ENCODE results near the gene RP9. TPM values are rescaled to one million over a fixed set of nuclear protein-coding genes. Genes with fewer than 3 reads are reported as not detected.
A peak's percentile ranks its signal among the peaks of the same experiment; 100 is the strongest.

RP9 gene
- total and polyA plus RNA-seq, 9 of the 15 experiments (the other 6 are each of a cell fraction or from before 2014, with no cell fraction given): 10.7 to 44.8 (median 33.4) TPM

DNA sequence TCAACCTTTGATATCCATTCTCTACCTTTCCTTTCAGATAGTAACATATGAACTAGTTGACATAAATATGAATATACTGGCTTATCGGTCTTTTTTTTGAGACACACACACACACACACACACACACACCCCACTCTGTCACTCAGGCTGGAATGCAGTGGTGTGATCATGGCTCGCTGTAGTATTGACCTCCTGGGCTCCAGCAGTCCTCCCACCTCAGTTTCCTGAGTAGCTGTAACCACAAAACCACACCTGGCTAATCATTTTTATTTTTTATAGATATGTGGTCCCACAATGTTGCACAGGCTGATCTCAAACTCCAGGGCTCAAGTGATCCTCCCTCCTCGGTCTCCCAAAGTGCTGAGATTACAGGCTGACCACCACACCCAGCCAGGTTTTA lies 32.5 kb downstream of the RP9 start:
- POLR2A ChIA-PET: no interaction called here
- Histone ChIP-seq H3K9me3 (replicated peaks; ENCODE audit: control insufficient read depth, insufficient read depth, low read depth, low read length) (no peaks in the 10 kb centered on the region; the same call in 1 of the 2 replicates), H3K36me3 (ENCODE audit: control insufficient read depth, insufficient read depth, low read length) (no peaks in the 10 kb centered on the region), H2AFZ (ENCODE audit: low read depth, low read length) (no peak overlapping the region), H3K9ac (ENCODE audit: insufficient read depth in 1 of 2, low read depth in 2 of 2, low read length in 2 of 2) (no peak overlapping the region), H3K4me2 (ENCODE audit: insufficient read depth, low read length) (no peak overlapping the region), H3K4me1 (replicated peaks in 1 of 2; ENCODE audit: control insufficient read depth in 2 of 2, insufficient read depth in 2 of 2, low read length in 2 of 2) (no peaks in the 10 kb centered on the region), H3K27me3 (ENCODE audit: control insufficient read depth in 2 of 2, insufficient read depth in 2 of 2, low read length in 2 of 2) (no peaks in the 10 kb centered on the region; a peak in 1 of 5 replicates), H3K27ac (ENCODE audit: extremely low read depth, low read depth, low read length) (no peak overlapping the region), H4K20me1 (replicated peaks; ENCODE audit: control insufficient read depth, insufficient read depth, low read length) (no peaks in the 10 kb centered on the region), H3K9me1 (ENCODE audit: control insufficient read depth, insufficient read depth, low read length) (no peaks in the 10 kb centered on the region), H3K79me2 (ENCODE audit: control insufficient read depth, insufficient read depth, low read length) (no peaks in the 10 kb centered on the region), H3K4me3 (no peak overlapping the region)
- ATAC-seq (peak; percentile 40; the same call in 2 of the 3 replicates), FAIRE-seq (no peak), DNase-seq (ENCODE audit: extremely low read depth in 1 of 4, low spot score in 3 of 4) (no peak)
- CTCF ChIA-PET (ENCODE audit: low intra/inter-chr PET ratio): no interaction called here
- intact Hi-C loops (cut with micrococcal nuclease) (no loop called here), in situ Hi-C loops (cut with MboI) (no loop called here)
- BruUV-seq (replicated peaks): no TSS peak
- 0% methylated on average over 3 of the region's 3 CpGs for WGBS (ENCODE audit: insufficient coverage, low coverage, missing lambda C conversion rate)
- TF ChIP-seq, protein P1, sequence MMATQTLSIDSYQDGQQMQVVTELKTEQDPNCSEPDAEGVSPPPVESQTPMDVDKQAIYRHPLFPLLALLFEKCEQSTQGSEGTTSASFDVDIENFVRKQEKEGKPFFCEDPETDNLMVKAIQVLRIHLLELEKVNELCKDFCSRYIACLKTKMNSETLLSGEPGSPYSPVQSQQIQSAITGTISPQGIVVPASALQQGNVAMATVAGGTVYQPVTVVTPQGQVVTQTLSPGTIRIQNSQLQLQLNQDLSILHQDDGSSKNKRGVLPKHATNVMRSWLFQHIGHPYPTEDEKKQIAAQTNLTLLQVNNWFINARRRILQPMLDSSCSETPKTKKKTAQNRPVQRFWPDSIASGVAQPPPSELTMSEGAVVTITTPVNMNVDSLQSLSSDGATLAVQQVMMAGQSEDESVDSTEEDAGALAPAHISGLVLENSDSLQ (IDR thresholded peaks at IDR 0.05): peak; percentile 53; the same call in 1 of the 2 replicates
- no peak for TF ChIP-seq ATF1 (CRISPR knock-in tag; IDR thresholded peaks at IDR 0.05)
- TF ChIP-seq ATF1 (tag; IDR thresholded peaks at IDR 0.05): no peak

DNA sequence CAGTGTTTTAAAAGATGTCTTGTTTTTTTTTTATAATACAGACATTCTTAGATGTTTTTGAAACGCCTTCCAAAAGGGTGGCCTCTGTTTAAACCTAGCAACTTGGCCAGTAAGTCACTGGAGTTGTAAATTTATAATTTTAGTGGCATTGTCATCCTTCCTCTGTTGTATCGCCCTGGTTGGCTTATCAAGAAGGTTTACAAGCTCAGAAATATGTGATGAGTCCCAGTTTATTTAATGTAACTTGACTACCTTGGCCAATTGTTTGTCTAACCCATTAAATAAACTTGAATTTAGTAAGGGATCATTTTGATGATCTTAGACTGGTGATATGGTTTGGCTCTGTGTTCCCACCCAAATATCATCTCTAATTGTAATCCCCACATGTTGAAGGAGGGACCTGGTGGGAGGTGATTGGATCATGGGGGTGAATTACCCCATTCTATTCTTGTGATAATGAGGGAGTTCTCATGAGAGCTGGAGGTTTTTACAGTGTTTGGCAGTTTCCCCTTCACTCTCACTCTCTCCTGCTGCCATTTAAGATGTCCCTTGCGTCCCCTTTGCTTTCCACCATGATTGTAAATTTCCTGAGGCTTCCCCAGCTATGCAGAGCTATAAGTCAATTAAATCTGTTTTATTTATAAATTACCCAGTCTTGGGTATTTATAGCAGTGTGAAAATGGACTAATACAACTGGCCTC lies 33.2 kb downstream of the RP9 start:
- no peaks in the 10 kb centered on the region for H3K79me2 ChIP-seq (ENCODE audit: control insufficient read depth, insufficient read depth, low read length)
- no peak overlapping the region for H3K4me3 ChIP-seq
- in situ Hi-C loops (cut with MboI) (no loop called here), intact Hi-C loops (cut with micrococcal nuclease) (no loop called here)
- H3K9ac ChIP-seq (ENCODE audit: insufficient read depth in 1 of 2, low read depth in 2 of 2, low read length in 2 of 2): no peak overlapping the region
- H3K27me3 ChIP-seq (ENCODE audit: control insufficient read depth in 2 of 2, insufficient read depth in 2 of 2, low read length in 2 of 2): no peaks in the 10 kb centered on the region; a peak in 1 of 5 replicates
- no TSS peak for BruUV-seq (replicated peaks)
- H3K36me3 ChIP-seq (ENCODE audit: control insufficient read depth, insufficient read depth, low read length): no peaks in the 10 kb centered on the region
- H3K4me1 ChIP-seq (replicated peaks in 1 of 2; ENCODE audit: control insufficient read depth in 2 of 2, insufficient read depth in 2 of 2, low read length in 2 of 2): no peaks in the 10 kb centered on the region
- DNase-seq (ENCODE audit: extremely low read depth in 1 of 4, low spot score in 3 of 4) (no peak), FAIRE-seq (no peak), ATAC-seq (no peak)
- H3K27ac ChIP-seq (ENCODE audit: extremely low read depth, low read depth, low read length): no peak overlapping the region
- no peak overlapping the region for H2AFZ ChIP-seq (ENCODE audit: low read depth, low read length)
- POLR2A ChIA-PET: no interaction called here
- peaks cover 4% of the 10 kb centered on the region for H3K9me3 ChIP-seq (replicated peaks; ENCODE audit: control insufficient read depth, insufficient read depth, low read depth, low read length)
- CTCF ChIA-PET (ENCODE audit: low intra/inter-chr PET ratio): no interaction called here
- no peaks in the 10 kb centered on the region for H4K20me1 ChIP-seq (replicated peaks; ENCODE audit: control insufficient read depth, insufficient read depth, low read length)
- H3K9me1 ChIP-seq (ENCODE audit: control insufficient read depth, insufficient read depth, low read length): no peaks in the 10 kb centered on the region
- no peak overlapping the region for H3K4me2 ChIP-seq (ENCODE audit: insufficient read depth, low read length)
- WGBS (ENCODE audit: insufficient coverage, low coverage, missing lambda C conversion rate): 11% methylated on average over 3 of the region's 3 CpGs
- TF ChIP-seq, protein P2, sequence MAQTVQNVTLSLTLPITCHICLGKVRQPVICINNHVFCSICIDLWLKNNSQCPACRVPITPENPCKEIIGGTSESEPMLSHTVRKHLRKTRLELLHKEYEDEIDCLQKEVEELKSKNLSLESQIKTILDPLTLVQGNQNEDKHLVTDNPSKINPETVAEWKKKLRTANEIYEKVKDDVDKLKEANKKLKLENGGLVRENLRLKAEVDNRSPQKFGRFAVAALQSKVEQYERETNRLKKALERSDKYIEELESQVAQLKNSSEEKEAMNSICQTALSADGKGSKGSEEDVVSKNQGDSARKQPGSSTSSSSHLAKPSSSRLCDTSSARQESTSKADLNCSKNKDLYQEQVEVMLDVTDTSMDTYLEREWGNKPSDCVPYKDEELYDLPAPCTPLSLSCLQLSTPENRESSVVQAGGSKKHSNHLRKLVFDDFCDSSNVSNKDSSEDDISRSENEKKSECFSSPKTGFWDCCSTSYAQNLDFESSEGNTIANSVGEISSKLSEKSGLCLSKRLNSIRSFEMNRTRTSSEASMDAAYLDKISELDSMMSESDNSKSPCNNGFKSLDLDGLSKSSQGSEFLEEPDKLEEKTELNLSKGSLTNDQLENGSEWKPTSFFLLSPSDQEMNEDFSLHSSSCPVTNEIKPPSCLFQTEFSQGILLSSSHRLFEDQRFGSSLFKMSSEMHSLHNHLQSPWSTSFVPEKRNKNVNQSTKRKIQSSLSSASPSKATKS (CRISPR knock-in tag; IDR thresholded peaks at IDR 0.05): no peak
